GM19023 (cell line): ENCODE measurements around the gene SP1.
"Not testable (repeated sequence)": the region's sequence is repeated elsewhere in the genome, so short reads cannot be mapped to it uniquely, and the experiment has no call there.

Experiments
- ATAC-seq: cut with Tn5 transposase; IDR thresholded peaks from one replicate; pipeline ENCODE4 v1.9.1; 2021; ENCODE audit warnings: mild to moderate bottlenecking, moderate library complexity; ENCODE audit not compliant: unreplicated experiment

Gene SP1

DNA sequence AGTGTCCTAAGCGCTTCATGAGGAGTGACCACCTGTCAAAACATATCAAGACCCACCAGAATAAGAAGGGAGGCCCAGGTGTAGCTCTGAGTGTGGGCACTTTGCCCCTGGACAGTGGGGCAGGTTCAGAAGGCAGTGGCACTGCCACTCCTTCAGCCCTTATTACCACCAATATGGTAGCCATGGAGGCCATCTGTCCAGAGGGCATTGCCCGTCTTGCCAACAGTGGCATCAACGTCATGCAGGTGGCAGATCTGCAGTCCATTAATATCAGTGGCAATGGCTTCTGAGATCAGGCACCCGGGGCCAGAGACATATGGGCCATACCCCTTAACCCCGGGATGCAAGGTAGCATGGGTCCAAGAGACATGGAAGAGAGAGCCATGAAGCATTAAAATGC lies 31.0 kb downstream of the SP1 start:
- ATAC-seq, result no peak

DNA sequence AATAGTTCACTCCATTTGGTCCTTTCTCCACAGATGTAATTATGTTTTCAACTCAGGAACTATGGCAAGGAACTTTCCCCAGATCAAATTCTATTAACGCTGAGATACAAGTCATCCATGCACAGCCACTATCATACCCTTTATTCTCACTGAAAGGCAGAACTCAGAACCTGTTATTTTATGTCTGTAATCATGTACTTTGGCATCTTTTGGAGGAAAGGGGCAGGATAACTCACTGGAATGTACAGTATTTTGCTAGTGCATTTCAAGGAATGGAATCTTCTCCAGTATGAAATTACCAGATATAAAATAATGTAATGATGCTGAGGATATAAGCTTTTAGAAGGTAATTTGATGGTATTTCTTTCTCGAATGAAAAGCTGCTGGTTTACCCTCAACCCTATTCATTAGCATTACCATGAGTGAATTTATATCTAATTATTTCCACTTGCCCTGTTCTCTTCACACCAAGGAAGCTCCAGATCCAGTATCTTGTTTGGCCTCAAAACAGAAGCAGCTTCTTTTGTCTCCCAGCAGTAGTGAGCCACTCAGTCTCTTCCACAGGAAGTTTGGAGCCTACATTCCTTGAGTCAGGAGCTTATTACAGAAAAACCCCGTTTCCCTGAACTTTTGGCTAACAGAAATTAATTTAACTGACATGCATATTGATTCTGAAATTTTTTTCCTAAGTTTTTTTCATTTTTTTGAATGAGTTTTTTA lies 33.7 kb downstream of the SP1 start:
- ATAC-seq, result no peak

DNA sequence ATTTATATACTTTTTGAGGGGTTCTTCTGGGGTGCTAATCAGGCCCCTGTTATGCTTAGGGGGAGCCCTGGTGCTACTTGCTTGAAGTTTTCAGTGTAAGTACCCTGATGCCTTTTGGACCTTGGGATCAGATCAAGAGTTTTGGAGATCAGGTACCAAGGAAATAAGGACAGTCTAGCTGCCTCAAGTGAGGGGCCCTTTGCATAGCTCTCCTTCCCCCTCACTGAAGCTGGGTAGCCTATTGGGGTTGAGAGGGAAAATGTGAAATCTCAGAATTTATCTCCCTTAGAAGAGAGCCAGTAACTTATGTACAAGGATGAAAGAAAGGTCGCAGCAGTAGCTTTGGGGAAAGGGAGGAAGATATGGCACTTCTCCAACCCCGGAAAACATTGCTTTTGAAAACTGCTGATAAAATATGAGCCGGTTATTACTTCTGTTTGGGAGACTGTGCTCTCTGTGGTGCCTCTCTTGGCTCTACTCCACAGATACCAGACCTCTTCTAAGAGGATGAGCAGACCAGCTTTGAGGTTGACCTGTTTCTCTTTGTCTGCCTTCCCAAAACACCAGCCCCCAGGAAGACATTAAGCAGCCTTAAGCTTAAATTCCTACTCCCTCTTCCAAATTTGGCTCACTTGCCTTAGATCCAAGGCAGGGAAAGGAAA lies 34.9 kb downstream of the SP1 start:
- no peak for ATAC-seq

DNA sequence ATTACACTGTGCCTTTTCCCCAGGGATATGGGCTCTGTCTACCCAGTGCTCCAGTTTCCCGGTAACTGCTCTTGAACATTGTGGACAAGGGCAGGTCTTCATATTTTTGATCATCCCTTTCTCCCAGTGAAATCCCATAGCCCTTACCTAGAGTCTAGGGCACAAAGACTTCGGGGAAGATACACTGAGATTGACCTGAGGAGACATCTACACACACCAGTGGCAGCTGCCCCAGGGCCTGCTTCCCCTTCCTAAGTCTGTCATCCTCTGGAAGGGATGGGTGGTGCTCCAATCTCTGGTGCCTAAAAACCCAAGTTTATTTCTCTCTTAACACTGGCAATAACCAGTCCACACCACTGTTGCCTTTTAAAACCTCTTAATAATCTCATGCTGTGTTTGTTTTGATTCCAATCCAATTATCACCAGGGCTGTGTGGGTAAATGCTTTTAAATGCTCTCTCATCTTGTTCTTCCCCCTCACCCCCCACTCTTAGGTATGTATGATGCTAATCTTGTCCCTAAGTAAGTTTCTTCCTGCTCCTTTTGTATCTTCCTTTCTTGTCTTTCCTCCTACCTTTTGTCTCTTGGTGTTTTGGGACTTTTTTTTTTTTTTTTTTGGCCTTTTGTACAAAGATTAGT lies 35.9 kb downstream of the SP1 start:
- ATAC-seq, result not testable (repeated sequence)

DNA sequence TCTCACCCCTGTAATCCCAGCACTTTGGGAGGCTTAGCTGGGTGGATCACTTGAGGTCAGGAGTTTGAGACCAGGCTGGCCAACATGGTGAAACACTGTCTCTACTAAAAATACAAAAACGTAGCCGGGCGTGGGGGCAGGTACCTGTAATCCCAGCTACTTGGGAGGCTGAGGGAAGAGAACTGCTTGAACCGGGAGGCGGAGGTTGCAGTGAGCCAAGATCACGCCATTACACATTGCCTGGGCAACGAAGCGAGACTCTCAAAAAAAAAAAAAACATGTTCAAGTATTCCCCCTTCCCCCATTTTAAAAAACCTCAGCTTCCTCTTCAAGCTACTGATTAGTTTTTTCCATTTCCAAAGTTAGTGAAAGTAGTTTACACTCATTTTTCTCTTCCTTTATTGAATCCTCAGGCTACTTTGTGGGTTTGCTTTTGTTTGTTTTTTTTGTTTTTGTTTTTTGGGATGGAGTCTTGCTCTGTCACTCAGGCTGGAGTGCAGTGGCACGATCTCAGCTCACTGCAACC lies 37.4 kb downstream of the SP1 start:
- ATAC-seq, result not testable (repeated sequence)

DNA sequence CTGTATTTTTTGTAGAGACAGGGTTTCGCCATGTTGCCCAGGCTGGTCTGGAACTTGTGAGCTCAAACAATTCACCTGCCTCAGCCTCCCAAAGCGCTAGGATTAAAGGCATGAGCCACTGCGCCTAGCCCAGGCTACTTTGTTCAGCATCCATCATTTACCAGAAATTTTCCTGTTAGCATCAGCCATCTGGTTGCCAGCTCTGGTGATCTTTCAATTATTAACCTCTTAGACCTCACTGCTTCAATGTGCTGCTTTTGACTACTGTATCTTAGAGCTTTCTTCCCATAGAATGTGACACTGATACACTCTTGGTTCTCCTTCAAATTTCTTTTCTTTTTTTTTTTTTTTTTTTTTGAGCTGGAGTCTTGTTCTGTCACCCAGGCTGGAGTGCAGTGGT lies 38.2 kb downstream of the SP1 start:
- no peak for ATAC-seq

DNA sequence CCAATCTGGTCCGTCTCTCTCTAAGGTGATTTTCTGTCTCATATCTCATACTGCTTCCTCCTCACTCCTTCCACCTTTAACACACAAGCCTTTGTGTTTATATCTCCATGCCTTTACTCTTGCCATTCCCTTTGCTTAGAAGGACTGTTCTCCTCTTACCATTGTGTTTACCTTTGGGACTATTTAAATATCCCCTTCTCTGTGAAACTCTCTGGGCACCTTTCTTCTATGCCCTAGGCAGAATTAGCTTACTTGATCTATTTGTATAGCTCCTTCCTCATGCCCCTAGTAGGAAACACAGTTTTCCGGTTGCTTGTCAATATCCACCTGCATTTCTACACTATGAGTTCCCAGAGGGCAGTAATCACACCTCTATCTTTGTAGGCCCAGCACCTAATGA lies 39.8 kb downstream of the SP1 start:
- ATAC-seq, result no peak

DNA sequence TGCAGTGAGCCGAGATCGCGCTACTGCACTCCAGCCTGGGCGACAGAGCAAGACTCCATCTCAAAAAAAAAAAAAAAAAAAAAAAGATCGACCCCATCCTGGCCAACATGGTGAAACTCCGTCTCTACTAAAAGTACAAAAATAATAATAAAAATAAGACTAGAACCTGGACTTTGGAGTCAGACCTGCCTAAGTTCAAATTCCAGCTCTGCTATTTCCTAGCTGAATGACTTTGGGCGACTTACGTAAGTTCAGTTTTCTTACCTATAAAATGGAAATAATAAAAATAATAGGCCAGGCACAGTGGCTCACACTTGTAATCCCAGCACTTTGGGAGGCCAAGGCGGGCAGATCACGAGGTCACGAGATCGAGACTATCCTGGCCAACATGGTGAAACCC lies 42.3 kb downstream of the SP1 start:
- ATAC-seq, result not testable (repeated sequence)

DNA sequence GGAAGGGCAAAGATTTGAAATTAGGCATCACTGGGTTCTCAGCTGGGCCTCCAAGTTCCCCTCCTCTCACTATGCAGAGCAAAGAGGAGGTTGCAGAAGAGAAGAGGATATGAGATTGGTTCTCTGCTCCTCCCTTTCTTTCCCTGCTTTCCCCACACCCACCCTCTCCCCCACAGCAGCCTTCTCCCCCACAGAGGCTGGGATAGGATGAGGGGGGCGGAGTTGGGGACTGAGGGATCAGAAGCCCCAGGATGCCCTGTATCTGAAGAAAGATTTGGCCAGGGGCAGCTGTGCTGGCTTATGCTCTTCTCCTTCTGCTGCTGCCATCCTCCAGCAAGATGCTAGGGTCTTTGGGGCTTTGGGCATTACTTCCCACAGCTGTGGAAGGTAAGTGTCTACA lies 43.6 kb downstream of the SP1 start, which contains the start of gene AMHR2:
TSS of gene AMHR2 (plus strand) at position 259 of the 400 bp plus-strand sequence. CDS start at position 339, 80 bp downstream.
- ATAC-seq, result no peak

DNA sequence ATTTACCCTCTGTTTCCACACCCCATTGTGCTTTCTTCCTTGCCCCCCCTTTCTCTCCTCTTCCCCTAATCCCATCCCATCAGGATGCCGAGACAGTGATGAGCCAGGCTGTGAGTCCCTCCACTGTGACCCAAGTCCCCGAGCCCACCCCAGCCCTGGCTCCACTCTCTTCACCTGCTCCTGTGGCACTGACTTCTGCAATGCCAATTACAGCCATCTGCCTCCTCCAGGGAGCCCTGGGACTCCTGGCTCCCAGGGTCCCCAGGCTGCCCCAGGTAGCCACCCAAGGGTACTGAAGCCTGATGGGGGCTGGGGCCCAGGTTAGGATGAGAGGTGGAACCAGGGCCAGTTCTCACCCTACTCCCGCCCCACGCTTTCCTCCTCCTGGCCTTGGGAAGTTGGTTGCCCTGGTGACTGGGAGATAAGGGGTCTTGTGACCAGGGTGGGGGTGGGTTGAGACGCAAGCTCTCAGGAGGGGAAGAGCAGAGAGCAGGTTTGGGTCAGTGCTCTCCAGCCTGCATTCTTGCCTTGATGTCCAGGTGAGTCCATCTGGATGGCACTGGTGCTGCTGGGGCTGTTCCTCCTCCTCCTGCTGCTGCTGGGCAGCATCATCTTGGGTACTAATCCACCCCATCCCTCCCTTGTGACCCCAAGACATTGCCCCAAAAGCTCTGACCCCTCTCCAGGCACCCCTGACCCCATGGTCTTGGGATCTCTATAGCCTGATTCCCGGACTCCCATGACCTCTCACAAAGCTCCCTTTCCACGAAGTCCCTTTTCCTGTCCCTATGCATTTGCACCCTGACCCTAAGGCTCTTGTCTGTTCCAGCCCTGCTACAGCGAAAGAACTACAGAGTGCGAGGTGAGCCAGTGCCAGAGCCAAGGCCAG lies 44.9 kb downstream of the SP1 start:
- no peak for ATAC-seq

DNA sequence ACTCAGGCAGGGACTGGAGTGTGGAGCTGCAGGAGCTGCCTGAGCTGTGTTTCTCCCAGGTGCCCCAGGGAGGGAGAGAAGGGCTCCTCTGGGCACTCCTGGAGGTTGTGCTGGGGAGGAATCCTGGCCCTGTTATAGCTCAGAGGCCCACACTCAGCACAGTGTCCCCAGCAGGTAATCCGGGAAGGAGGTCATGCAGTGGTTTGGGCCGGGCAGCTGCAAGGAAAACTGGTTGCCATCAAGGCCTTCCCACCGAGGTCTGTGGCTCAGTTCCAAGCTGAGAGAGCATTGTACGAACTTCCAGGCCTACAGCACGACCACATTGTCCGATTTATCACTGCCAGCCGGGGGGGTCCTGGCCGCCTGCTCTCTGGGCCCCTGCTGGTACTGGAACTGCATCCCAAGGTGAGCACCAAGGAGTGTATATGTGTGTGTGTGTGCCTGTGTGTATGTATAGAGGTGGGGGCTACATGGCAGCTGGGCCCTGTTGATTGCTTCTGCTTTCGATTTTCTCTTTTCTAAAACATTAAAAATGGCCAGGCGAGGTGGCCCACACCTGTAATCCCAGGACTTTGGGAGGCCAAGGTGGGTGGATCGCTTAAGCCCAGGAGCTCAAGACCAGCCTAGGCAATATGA lies 45.7 kb downstream of the SP1 start:
- no peak for ATAC-seq

DNA sequence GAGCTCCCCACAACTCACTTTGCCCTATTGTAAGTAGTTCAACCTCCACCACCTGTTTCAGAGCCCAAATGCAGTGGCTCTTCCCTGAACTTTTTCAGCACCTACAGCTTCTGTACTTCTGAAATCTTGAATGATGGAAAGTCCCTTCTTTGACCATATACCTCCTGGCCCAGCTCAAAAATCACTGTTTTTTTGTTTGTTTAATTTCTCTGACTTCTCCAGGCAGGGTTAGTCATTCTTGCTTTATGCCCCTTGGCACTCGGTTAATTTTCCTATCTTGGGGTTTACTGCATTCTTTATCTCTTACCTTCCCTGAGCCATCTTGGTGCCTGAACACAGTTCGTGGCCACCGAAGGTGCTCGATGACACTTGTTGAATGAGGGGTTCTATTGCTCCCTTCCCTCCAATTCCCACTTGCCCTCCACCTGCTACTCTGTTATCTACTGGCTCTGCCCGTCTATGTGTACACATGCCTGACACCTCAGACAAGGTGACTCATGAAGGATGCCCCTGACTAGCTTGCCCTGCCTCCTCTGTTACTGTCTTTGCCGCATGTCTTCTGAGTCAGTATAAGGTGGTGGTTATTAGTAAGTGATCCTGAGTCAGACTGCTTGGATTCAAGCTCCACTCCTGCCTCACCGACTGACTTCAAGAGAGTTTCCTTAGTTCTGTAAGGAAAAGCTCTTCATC lies 48.1 kb downstream of the SP1 start:
- no peak for ATAC-seq

DNA sequence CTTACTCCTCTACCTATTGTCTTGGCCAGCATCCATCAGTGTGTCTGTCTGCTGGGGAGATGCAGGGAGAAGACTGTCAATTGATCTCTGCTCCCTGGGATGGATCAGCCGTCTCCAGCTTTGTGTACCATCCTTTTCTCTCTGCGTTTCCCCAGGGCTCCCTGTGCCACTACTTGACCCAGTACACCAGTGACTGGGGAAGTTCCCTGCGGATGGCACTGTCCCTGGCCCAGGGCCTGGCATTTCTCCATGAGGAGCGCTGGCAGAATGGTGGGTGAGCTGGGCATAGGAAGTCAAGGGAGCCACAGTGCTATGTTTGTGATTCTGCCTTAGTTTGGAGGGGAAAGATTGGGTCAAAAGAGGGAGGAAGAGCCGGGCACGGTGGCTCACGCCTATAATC lies 48.8 kb downstream of the SP1 start:
- ATAC-seq, result no peak

DNA sequence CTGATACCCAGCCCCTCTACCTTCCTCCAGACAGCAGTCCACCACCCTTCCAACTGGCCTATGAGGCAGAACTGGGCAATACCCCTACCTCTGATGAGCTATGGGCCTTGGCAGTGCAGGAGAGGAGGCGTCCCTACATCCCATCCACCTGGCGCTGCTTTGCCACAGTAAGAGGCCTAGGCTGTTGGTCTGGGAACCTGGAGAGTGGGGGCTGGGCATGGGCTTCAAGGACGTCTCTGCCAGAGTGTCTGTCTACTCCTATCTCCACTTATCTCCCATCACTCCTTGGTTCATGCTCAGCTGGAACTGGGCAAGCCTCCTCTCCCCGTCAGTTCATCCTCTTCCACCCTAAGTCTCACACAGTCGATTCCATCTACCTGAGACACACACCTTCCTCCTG lies 50.1 kb downstream of the SP1 start:
- ATAC-seq, result no peak

DNA sequence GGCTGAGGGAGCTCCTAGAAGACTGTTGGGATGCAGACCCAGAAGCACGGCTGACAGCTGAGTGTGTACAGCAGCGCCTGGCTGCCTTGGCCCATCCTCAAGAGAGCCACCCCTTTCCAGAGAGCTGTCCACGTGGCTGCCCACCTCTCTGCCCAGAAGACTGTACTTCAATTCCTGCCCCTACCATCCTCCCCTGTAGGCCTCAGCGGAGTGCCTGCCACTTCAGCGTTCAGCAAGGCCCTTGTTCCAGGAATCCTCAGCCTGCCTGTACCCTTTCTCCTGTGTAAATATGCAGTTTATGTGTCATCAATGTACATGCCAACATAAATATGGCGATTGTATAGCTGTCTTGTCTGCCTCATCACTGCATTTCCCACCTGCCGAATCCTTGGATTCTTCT lies 51.2 kb downstream of the SP1 start:
- no peak for ATAC-seq

DNA sequence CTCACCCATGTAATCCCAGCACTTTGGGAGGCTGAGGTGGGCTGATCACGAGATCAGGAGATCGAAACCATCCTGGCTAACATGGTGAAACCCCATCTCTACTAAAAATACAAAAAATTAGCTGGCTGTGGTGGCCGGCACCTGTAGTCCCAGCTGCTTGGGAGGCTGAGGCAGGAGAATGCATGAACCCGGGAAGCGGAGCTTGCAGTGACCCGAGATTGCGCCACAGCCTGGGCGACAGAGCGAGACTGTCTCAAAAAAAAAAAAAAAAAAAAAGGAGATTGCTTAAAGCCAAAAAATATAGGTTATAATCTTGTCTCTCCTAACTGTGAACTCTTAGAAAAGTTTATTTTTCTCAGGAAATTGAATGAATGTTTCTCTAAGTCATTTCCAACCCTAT lies 55.4 kb downstream of the SP1 start:
- not testable (repeated sequence) for ATAC-seq

DNA sequence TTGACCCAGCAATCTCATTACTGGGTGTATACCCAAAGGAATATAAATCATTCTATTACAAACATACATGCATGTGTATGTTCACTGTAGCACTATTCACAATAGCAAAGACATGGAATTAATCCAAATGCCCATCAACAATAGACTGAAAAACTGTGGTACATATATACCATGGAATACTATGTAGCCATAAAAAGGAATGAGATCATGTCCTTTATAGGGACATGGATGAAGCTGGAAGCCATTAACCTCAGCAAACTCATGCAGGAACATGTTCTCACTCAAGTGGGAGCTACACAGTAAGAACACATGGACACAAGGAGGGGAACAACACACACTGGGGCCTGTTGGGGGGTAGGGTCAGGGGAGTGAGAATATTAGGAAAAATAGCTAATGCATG lies 59.6 kb downstream of the SP1 start:
- ATAC-seq, result not testable (repeated sequence)

DNA sequence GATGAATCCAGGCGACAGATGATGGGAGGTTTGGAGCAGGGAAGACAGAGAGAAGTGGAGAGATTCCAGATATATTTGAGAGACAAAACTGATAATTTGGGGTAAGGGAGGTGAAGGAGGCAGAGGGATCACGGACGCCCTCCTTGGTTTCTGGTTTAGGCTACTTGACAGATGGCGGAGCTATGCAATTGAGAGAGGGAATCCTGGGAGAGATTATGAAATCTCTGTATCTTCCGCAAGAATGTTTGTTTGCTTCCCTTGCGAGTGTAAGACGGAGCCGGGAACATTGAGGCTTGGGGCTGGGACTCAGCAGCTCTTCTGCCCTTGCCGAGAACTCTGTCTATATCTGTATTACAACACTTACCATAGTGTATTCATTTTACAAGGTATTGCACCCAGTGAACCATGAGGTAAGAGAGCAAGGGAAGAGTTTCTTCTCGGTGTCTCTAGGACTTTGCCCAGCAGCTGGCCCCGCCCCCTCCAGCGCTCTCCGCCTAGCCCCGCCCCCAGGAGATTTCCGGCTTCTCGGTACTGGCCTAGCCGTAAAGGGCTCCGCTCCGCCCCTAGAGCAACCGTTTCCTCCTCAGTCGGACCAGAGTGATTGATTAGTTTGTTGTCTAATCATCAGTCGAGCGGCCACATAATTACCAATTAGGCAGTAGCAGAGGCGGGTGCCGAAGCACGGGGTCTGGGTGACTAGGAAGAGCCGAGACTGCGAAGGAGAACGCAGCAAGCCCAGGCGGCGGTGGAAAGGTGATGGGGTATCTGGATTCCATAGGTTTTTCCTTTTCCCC lies 61.3 kb downstream of the SP1 start, which contains the start of gene PRR13:
TSS of gene PRR13 (plus strand) at position 695 of the 794 bp plus-strand sequence. CDS start 981 bp downstream, outside the sequence.
- peak; percentile 99 for ATAC-seq

DNA sequence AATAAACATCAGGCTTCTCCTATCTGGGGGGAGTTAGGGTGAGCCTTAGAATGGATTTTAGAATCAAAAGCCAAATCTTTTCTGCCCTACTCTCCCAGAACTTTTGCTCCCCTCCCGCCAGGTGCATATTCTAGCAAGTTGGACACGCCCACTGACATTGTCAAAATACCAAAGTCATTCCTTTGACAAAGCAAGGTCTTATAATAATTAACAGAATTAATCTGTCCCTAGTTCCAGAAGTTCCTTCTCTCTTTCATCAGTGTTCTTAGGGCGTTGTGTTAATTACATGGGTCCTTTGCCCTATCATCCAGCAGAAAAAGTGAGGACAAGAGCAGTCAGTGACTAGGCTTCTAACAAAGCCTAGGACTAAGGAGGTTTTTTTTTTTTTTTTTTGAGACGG lies 64.0 kb downstream of the SP1 start:
- no peak for ATAC-seq
